ENCODE measurements around the gene SVOPL.

Gene SVOPL

GRCh38 chr7:138613630-138614029, 87.5 kb downstream of the SVOPL start:
- Histone ChIP-seq H3K9me2 (replicated peaks; ENCODE audit: insufficient read depth, low read length) (no peaks in the 10 kb centered on the region), H3K9ac (ENCODE audit: low read length) (no peak overlapping the region), H3K27me3 (replicated peaks; ENCODE audit: insufficient read depth, low read length) (no peaks in the 10 kb centered on the region), H3K9me3 (replicated peaks; ENCODE audit: insufficient read depth, low read length) (no peaks in the 10 kb centered on the region), H3K36me3 (replicated peaks; ENCODE audit: insufficient read depth, low read length) (no peaks in the 10 kb centered on the region), H4K20me1 (ENCODE audit: insufficient read depth, low read length) (no peaks in the 10 kb centered on the region), H3K27ac (ENCODE audit: low read length) (no peak overlapping the region), H3K4me1 (ENCODE audit: low read length) (no peaks in the 10 kb centered on the region), H3F3A (ENCODE audit: insufficient read depth, low read length) (no peaks in the 10 kb centered on the region), H2AFZ (ENCODE audit: low read length) (no peak overlapping the region), H3K4me2 (ENCODE audit: low read depth, low read length) (no peak overlapping the region), H3K4me3 (ENCODE audit: low read length) (no peak overlapping the region), H3K79me2 (ENCODE audit: low read length) (no peaks in the 10 kb centered on the region)
- DNase-seq, result no peak
- no peak for TF ChIP-seq CTCF (IDR thresholded peaks at IDR 0.05; ENCODE audit: low read length)
- TF ChIP-seq EZH2 (optimal IDR thresholded peaks at IDR 0.05; ENCODE audit: low read depth, low read length), result no peak
- no peak for TF ChIP-seq EZH2phosphoT487 (IDR thresholded peaks at IDR 0.05; ENCODE audit: low read length)

- Histone ChIP-seq H3K4me3 (ENCODE audit: low read length) (no peak overlapping the region), H3K27ac (ENCODE audit: low read length) (no peak overlapping the region), H3K9ac (ENCODE audit: low read length) (no peak overlapping the region), H3K79me2 (ENCODE audit: low read length) (no peaks in the 10 kb centered on the region), H3K27me3 (replicated peaks; ENCODE audit: insufficient read depth, low read length) (no peaks in the 10 kb centered on the region), H3F3A (ENCODE audit: insufficient read depth, low read length) (no peaks in the 10 kb centered on the region), H3K9me2 (replicated peaks; ENCODE audit: insufficient read depth, low read length) (no peaks in the 10 kb centered on the region), H4K20me1 (ENCODE audit: insufficient read depth, low read length) (no peaks in the 10 kb centered on the region), H2AFZ (ENCODE audit: low read length) (no peak overlapping the region), H3K4me1 (ENCODE audit: low read length) (no peaks in the 10 kb centered on the region), H3K4me2 (ENCODE audit: low read depth, low read length) (no peak overlapping the region), H3K36me3 (replicated peaks; ENCODE audit: insufficient read depth, low read length) (no peaks in the 10 kb centered on the region), H3K9me3 (replicated peaks; ENCODE audit: insufficient read depth, low read length) (no peaks in the 10 kb centered on the region)
- no peak for DNase-seq
- TF ChIP-seq EZH2phosphoT487 (IDR thresholded peaks at IDR 0.05; ENCODE audit: low read length), result no peak
- TF ChIP-seq EZH2 (optimal IDR thresholded peaks at IDR 0.05; ENCODE audit: low read depth, low read length), result no peak
- no peak for TF ChIP-seq CTCF (IDR thresholded peaks at IDR 0.05; ENCODE audit: low read length)
These were observed 90.4 kb downstream of the SVOPL start for GRCh38 chr7:138610671-138611170.

GRCh38 chr7:138608275-138608674, 92.9 kb downstream of the SVOPL start:
- no peaks in the 10 kb centered on the region for H3K4me1 ChIP-seq (ENCODE audit: low read length)
- no peaks in the 10 kb centered on the region for H4K20me1 ChIP-seq (ENCODE audit: insufficient read depth, low read length)
- H3K27me3 ChIP-seq (replicated peaks; ENCODE audit: insufficient read depth, low read length), result no peaks in the 10 kb centered on the region
- H3F3A ChIP-seq (ENCODE audit: insufficient read depth, low read length), result no peaks in the 10 kb centered on the region
- H3K4me2 ChIP-seq (ENCODE audit: low read depth, low read length), result no peak overlapping the region
- TF ChIP-seq EZH2 (optimal IDR thresholded peaks at IDR 0.05; ENCODE audit: low read depth, low read length) (no peak), CTCF (IDR thresholded peaks at IDR 0.05; ENCODE audit: low read length) (no peak), EZH2phosphoT487 (IDR thresholded peaks at IDR 0.05; ENCODE audit: low read length) (no peak)
- DNase-seq, result no peak
- H3K9me3 ChIP-seq (replicated peaks; ENCODE audit: insufficient read depth, low read length), result no peaks in the 10 kb centered on the region
- H3K9ac ChIP-seq (ENCODE audit: low read length), result no peak overlapping the region
- no peak overlapping the region for H3K27ac ChIP-seq (ENCODE audit: low read length)
- H3K9me2 ChIP-seq (replicated peaks; ENCODE audit: insufficient read depth, low read length), result no peaks in the 10 kb centered on the region
- H3K4me3 ChIP-seq (ENCODE audit: low read length), result no peak overlapping the region
- no peaks in the 10 kb centered on the region for H3K79me2 ChIP-seq (ENCODE audit: low read length)
- no peak overlapping the region for H2AFZ ChIP-seq (ENCODE audit: low read length)
- no peaks in the 10 kb centered on the region for H3K36me3 ChIP-seq (replicated peaks; ENCODE audit: insufficient read depth, low read length)

Measured in MM.1S (cell line).